ENCODE data around the gene IL1RL2.

The IL1RL2 gene

DNA sequence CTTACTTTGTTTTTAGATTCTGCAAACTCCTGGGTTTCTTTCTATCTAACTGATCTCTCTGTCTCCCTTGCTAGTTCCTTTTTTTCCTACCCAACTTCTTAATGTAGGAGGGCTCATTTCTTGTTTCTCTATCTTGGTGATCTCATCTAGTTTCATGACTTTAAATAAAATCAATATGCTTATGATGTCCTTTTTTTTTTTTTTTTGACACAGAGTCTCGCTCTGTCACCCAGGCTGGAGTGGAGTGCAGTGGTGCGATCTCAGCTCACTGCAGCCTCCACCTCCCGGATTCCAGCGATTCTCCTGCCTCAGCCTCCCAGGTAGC lies 82.3 kb downstream of the IL1RL2 start:
- DNase-seq = no peak

- DNase-seq = no peak
These were observed 85.0 kb downstream of the IL1RL2 start for GRCh38 chr2:102271844-102272243.

DNA sequence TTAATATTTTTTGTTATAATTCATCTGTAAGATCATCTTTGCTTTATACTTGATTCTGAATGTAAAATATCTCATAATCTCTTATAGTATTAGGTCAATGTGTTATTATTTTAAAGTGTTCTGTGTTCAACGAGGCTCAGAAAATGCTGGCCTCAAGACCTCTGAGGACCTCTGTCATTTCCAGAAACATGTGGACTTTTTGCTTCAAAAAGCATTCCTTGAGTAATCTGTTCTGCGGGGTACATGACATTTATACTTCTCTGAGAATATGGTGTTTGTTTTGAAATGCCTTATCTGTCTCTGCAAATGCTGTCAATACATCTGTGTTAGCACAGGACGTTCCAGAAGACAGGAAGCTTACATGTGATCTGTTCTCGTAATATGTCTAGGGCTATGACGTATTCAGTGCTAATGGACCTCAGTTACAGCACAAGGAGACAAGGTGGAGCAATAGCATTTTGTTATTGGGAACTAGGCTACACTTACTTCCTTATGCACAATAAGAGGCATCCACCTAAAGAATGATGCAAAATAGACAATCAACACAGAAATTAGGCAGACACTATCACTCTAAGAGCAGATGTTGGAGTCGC lies 86.9 kb downstream of the IL1RL2 start:
- no peak for DNase-seq

- no peak for DNase-seq
These were observed 89.9 kb downstream of the IL1RL2 start for GRCh38 chr2:102276549-102277201.

- no peak for DNase-seq
These were observed 90.4 kb downstream of the IL1RL2 start for GRCh38 chr2:102277202-102277700.

DNA sequence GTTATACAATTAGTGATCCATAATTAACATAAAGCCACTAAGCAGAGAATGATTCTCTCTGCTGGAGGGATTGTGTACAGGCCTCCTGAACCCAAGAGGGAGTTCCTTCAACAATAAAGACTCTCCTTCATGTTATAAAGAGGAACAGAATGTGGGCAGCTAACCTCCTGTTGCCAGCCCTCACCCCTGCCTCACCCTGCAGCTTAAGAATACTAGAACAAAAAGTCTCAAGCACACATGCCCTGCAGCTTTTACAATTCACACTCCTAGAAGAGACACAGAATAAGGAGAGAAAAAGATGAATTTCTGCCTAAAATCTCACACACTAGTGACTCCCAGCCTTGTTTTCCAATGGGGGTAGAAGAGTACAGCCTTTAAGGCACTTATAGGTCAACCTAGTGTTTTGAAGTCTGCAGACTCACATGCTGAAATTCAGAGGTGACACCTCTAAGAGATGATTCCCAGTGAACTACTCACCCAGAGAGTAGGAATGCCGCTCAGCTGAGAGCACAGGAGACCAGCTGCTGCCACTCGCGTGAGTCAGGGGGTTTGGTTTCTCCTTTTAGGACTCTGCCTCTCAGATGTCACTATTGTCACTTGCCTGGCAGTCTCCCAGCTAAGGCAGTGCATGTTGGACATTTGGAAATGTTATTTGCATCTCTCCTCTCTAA lies 92.0 kb downstream of the IL1RL2 start:
- no peak for DNase-seq

GRCh38 chr2:102279391-102279735 lies 92.5 kb downstream of the IL1RL2 start:
- no peak for DNase-seq

- DNase-seq = no peak
These were observed 95.9 kb downstream of the IL1RL2 start for GRCh38 chr2:102282678-102283091.

GRCh38 chr2:102283996-102284395 lies 97.2 kb downstream of the IL1RL2 start:
- DNase-seq = no peak

DNA sequence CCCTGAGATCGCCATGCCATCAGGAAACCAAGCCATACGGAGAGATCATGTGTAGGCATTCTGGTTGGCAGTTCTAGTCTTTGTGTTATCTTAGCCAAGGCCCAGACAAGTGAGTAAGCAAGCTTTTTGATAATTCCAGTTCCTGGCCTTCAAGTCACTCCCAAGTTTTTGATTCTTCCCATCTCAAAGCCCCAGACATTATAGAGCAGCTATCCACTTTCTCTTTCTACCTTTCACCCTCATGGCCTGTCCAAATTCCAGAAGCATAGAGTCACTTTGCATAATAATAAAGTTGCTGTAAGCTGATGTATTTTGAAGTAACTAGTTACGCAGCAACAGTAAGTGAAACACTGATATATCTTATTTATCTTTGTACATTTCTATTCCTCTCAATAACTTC lies 97.8 kb downstream of the IL1RL2 start:
- DNase-seq = no peak

- DNase-seq = no peak
These were observed 98.5 kb downstream of the IL1RL2 start for GRCh38 chr2:102285368-102285767.

DNA sequence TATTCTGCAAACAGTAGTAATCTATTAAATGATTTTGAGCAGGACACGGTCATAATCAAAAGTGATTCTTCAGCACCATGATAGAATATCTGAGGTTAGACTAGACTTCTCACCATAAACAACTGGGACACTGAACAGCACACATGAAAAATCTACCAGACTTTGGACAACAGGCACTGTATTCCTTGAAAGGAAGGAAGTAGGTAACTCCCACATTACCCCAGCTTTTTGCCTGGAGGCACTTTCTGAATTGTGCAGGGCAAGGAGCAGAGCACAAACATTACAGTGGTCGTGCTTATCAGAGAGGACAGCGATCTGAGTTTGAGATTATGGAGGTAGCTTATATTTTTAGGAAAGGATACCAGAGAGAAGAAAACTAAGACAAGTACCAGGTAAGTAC lies 99.2 kb downstream of the IL1RL2 start:
- DNase-seq = no peak

DNA sequence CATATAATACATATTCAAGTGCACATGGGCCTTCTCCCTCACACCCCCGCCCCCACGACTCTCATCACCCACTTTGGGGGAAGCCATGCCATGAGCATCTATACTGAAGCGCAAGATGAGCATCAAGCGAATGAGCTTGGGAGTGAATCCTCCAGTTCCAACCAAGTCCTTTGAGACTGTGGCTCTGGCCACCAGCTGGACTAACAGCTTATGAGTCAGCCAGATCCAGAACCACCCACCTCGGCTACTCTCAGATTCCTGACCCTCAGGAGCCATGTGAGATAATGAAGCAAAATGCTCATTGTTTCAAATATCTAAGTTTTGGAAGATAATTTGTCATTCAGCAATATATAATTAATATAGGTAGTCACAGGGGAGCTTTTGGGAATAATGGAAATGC lies 102.3 kb downstream of the IL1RL2 start:
- DNase-seq = no peak
